Loucy (cell line): ENCODE data around the gene MTPN.

Experiments used
- EZH2phosphoT487 ChIP-seq: fragments of 200-600 bp; IDR thresholded peaks from 2 replicates; pipeline ENCODE4 v1.6.1; 2018; ENCODE audit warnings: antibody characterized with exemption, mild to moderate bottlenecking, moderate library complexity, borderline replicate concordance
- TF ChIP-seq, protein P1 (sequence below): fragments of 200-600 bp; sonication (generic); conservative IDR thresholded peaks from 2 replicates; pipeline ENCODE4 v1.5.1; 2014; ENCODE audit warnings: mild to moderate bottlenecking, antibody characterized with exemption, low read length

DNA sequence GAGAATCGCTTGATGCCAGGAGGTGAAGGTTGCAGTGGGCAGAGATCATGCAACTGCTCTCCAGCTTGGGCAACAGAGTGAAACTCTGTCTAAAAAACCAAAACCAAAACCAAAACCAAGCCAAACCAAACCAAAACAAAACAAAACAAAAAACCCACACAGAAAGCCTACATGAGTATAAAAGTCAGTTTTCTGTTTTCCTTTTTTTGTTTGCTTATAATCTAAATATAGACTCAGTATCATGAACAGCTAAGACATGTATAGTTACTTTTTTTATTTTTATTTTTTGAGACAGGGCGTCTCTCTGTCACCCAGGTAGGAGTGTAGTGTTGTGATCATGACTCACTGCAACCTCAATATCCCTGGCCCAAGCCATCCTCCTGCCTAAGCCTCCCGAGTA lies 16.8 kb upstream of the MTPN start:
- TF ChIP-seq, protein P1, sequence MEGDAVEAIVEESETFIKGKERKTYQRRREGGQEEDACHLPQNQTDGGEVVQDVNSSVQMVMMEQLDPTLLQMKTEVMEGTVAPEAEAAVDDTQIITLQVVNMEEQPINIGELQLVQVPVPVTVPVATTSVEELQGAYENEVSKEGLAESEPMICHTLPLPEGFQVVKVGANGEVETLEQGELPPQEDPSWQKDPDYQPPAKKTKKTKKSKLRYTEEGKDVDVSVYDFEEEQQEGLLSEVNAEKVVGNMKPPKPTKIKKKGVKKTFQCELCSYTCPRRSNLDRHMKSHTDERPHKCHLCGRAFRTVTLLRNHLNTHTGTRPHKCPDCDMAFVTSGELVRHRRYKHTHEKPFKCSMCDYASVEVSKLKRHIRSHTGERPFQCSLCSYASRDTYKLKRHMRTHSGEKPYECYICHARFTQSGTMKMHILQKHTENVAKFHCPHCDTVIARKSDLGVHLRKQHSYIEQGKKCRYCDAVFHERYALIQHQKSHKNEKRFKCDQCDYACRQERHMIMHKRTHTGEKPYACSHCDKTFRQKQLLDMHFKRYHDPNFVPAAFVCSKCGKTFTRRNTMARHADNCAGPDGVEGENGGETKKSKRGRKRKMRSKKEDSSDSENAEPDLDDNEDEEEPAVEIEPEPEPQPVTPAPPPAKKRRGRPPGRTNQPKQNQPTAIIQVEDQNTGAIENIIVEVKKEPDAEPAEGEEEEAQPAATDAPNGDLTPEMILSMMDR, result no peak
- TF ChIP-seq EZH2phosphoT487, result no peak
